LNCAP (cell line): ENCODE results near the gene HYPK.

Source experiments
- CTCF ChIP-seq: fragments of 450-650 bp; IDR thresholded peaks from 2 replicates; pipeline ENCODE4 v1.5.1; 2017; ENCODE audit warnings: mild to moderate bottlenecking

The HYPK gene

GRCh38 chr15:43826508-43827341 is 26.3 kb downstream of the HYPK start, which contains the start of gene WDR76:
Gene WDR76 (plus strand): TSS chr15:43827002. CDS start chr15:43827033, 31 bp downstream.
- no peak for TF ChIP-seq CTCF

DNA sequence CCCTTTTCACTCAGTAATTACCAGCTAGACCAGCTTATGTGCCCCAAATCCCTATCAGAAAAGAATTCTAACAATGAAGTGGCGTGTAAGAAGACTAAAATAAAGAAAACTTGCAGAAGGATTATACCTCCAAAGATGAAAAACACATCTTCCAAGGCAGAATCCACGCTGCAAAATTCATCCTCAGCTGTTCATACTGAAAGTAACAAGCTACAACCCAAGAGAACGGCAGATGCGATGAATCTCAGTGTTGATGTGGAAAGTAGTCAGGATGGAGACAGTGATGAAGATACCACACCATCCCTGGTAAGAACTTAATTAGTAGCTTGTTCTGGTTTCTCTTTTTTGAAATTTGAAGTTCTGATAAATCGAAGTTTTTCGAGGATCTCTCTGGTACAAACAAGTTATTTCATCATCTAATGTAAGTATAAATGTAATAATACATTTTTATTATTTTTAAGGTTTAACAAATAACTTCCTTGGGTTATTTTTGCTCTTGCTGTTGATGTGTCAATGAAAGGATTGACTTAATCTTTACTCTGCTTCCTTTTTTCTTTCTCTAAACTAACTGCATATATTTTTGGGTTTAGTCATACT is 27.8 kb downstream of the HYPK start:
- TF ChIP-seq CTCF: no peak

GRCh38 chr15:43845421-43845820 is 45.0 kb downstream of the HYPK start:
- TF ChIP-seq CTCF: no peak

GRCh38 chr15:43851251-43851650 is 50.9 kb downstream of the HYPK start:
- TF ChIP-seq CTCF: no peak

GRCh38 chr15:43852607-43853006 is 52.2 kb downstream of the HYPK start:
- no peak for TF ChIP-seq CTCF
